OCI-LY1 (cell line): ENCODE data around the gene KLB.

Source experiments
- CTCF ChIP-seq: fragments of 200-600 bp; sonication (generic), shearing (Covaris generic); IDR thresholded peaks from 2 replicates; pipeline ENCODE4 v1.5.1; 2017; ENCODE audit warnings: mild to moderate bottlenecking, antibody characterized with exemption, low read length, moderate library complexity, mixed read lengths
- EZH2 ChIP-seq: fragments of 200-600 bp; sonication (generic), shearing (Covaris generic); IDR thresholded peaks from 2 replicates; pipeline ENCODE4 v1.8.0; 2017; ENCODE audit warnings: borderline replicate concordance, mixed run types, mild to moderate bottlenecking, antibody characterized with exemption, low read length, moderate library complexity, mixed read lengths

GRCh38 chr4:39452153-39452859 is 45.6 kb downstream of the KLB start:
- no peak for TF ChIP-seq CTCF
- TF ChIP-seq EZH2 = no peak
